ENCODE measurements around the gene ARG2.
"Not testable (repeated sequence)": the region's sequence is repeated elsewhere in the genome, so short reads cannot be mapped to it uniquely, and the experiment has no call there.

Gene ARG2

DNA sequence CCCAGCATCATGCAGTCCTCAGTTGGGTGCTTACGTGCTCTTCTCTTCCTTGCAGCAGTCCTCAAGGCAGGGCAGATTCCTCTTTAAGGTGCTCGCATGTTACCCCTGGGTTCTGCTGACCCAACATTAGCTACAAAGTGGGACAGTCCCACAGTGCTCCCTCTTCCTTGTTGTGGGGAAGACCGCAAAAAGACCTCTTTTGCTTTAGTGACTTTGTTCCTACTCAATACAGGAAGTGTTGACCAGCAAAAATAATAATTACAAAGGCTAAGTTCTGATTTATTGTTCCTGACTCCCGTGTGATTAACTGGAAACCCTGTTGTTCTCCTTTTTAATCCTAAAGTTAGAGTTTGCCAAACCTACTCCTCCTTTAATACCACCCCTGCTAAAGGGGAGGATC, 33.4 kb upstream of the ARG2 start:
- no peak for DNase-seq

DNA sequence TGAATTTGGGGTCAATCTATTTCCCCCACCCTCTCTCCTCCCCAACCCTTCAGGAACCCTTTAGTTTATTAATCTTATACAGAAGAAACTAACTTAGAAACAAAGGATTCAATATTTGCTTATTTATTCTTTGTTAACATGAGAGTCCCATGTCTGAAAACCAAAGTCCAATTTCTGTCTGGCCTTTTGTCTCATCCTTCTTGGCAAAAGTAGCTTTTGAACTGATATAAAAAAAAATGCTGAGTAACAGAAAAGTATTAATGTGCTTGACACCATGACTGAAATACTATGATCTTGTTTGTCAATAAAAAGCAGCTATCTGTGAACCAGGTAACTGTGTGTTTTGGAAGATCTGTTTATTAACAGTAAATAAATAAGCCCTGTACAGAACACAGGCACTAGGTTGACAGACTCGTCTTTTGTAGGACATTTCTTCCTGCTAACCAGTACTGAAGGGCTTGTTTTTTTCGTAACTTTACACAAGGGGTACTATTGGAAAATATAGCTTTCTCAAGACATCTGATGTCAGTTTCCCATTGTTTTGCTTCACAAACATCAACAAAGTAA, 30.4 kb upstream of the ARG2 start:
- DNase-seq, result no peak

DNA sequence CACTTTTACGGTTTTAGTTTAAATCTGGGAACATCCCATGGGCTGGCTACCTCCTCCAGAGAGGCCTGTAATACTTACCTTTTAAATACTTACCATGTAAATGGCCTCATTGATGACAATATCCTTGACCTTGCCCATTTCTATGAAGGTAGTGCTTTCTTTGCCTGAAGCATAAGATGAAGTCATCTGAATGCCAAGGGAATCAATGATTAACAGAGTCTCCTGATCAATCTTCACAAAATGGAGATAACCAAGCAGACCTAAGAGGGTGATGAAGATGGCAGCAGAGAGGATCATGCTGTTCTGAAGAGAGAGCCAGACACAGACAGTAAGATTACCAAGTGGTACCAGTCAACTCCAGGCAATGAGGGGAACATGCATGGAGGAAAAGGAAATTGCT, 26.1 kb upstream of the ARG2 start:
- not testable (repeated sequence) for DNase-seq

GRCh38 chr14:67595392-67595791, 24.3 kb upstream of the ARG2 start:
- no peak for DNase-seq

DNA sequence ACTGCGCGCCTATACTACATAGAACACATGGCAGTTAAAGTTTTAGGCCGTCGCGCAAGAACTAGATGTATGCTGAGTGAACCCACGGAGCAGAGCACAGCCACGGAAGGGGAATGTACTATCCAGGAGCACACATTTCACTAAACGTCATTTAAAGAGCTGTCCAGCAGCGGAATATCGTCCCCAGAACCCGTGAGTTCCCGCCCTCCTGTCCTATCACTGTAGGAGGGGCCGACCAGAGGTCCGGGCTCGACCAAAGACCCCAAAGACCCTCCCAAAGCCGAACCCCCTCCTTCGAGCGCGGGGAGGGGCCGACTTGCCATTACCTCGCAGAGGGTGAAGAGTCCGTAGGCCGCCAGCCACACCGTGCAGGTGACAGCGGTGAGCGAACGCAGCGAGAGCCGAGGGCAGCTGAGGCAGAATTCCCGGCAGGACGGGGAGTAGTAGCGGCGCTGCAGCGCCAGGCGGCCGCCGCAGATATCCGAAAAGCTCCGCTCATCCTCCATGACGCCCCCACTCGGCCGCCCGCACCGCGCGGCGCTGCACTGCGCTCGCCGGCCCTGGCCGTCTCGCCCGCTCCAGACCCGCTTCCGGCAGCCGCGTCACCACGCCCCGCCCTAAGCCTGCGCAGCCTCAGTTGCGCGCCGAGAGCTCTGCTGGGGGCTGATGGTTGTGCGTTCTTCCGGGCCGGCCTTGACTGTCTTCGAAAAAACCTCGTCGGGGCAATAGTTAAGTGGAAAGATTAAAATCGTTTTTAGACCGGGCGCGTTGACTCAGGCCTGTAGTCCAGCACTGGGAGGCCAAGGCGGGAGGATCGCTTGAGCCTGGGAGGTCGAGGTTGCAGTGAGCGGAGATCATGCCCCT, 19.8 kb upstream of the ARG2 start, which contains the start of gene PIGH:
Gene PIGH, minus strand, starts transcription at position 571 of the 864 bp plus-strand sequence. Its CDS starts 65 bp downstream, at position 506.
- peak; percentile 80 for DNase-seq

DNA sequence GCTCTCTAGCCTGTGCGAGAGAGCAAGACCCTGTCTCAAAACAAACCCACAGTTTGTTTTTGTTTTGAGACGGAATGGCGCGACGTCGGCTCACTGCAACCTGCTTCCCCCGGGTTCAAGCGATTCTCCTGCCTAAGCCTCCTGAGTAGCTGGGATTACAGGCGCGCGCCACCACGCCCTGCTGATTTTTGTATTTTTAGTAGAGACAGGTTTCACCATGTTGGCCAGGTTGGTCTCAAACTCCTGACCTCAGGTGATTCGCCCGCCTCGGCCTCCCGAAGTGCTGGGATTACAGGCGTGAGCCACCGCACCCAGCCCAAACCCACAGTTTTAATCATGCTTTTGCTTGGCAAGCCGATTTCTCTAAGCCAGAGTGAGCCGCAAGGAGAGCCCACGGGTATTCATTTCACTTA, 19.2 kb upstream of the ARG2 start:
- not testable (repeated sequence) for DNase-seq

DNA sequence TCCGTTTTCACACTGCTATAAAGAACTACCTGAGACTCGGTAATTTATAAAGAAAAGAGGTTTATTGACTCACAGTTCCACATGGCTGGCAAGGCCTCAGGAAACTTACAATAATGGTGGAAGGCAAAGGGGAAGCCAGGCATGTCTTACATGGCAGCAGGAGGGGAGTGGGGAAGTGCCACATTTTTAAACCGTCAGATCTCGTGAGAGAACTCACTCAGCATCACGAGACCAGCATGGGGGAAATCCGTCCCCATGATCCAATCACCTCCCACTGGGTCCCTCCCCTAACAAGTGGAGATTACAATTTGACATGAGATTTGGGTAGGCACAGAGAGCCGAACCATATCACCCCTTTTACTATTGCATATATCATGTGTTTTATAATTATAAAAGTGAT, 17.6 kb upstream of the ARG2 start:
- DNase-seq, result no peak

- DNase-seq, result no peak
Observed at GRCh38 chr14:67602995-67603545, 16.6 kb upstream of the ARG2 start.

DNA sequence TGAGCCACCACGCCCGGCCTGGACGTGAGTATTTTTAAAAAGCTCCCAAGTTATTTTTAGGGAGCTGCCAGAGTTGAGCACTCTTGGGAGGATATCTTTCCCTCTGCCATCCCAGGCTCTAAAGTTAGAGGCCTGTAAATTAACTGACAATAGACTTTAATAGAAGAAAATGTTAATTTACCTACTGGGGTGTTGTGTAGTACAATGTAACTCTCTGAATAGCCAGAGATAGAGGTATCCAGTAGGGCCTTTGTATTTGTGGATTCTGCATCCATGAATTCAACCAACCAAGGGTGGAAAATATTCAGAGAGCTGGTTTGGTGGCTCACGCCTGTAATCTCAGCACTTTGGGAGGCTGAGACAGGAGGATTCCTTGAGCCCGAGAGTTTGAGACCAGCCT, 12.1 kb upstream of the ARG2 start:
- no peak for DNase-seq

DNA sequence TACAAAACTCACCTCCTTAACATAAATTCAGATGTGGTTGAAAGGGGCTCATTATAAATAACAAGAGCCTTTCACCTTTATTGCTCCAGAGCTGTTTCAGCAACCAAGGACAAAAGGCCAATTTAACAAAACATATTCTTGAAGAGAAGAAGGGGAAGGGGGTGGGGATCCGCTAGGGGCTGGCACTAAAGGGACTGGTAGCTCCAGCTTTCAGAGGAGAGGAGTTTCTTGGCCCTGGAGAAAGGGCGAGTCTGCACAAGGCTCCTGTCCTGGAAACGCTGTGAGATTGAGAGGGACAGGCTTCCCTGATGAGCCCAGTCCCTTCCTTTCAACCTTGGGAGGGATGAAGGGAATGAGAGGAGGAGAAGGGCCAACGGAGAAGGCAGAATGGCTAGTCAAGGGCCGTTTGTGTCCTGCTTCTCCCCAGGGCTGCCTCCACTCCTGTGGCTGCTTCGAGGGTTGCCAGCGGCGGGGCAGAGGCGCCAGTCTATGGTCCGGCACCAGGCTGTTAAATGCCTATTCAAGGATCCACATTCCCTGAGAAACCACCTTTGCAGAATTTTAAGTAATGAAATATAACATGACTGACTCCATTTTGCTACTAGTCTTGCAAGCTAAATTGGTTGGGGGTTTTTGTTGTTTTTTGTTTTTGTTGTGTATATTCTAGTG, 9.9 kb upstream of the ARG2 start:
- no peak for DNase-seq

DNA sequence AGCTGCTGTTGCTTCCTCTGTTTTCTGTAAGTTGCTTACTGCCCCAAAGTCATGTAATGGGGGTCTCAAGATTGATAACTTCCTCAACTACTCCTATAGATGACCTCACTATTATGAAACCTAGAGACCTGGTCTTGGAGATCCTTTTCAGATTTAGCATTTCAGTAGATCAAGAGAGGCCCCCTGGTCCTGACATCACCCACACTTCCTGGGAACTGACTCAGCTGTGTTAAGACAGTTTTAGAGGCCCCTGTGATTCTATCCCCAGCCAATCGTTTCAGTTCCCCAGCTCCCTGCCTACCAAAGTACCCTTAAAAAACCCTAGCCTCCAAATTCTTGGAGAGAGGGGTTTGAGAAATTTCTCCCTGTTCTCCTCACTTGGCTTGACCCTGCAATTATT, 9.2 kb upstream of the ARG2 start:
- DNase-seq, result no peak

GRCh38 chr14:67618617-67619063, 1.1 kb upstream of the ARG2 start:
- peak; percentile 56 for DNase-seq

- no peak for DNase-seq
Observed at GRCh38 chr14:67620217-67620785, 581 bp downstream of the ARG2 start.

DNA sequence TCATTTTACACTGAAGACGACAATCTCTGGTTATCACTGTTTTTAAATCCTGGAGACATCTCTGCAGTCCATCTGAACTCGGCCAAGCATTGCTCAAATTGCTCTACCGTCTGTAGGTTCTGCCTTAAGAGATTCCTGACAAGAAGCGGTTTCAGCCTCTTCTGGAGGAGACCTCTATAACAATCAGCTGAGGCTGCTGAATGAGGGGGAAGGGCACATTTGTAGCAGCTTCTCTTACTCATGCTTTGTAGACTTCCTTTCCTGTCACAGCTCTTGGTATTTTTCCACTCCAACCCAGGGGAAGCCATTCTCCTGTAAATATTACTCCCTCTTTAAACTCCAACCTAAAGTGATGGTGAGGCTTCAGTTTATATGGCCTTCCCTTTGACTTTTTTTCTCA, 3.0 kb downstream of the ARG2 start:
- peak; percentile 54 for DNase-seq

DNA sequence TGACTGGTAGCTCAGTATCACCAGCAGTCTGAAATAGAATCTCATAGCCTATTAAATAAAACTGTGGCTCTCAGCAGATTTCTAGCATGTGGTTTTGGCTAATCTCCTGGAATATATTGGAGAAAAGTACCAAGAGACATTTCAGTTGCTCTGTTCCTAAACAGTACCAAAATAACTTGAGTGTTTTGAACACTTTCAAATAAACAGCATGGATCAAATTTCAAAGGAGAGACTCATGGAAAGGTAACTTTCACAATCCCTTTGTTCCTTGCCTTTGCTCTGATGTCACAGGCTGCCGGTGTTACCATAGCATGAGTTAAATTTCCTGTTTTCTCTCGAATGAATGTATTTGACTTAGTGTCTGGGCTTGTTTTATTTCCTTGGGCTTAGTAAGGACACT, 3.4 kb downstream of the ARG2 start:
- DNase-seq, result no peak

GRCh38 chr14:67626131-67626530, 6.4 kb downstream of the ARG2 start:
- DNase-seq, result not testable (repeated sequence)

DNA sequence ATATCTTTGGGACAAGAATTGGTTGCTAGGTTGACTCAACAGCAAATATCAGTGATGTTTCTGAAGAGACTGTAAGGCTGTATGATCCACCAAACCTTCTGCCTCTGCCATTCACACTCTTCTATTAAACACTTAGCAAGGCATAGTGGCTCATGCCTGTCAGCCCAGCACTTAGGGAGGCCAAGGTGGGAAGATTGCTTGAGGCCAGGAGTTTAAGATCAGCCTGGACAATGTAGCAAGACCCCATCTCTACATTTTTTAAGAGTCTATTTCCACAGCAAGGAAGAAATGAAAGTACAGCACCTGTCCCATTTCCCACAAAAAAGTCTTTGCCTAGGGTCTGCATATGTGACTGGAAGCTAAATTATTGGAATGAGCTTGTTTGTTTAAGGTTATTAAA, 7.8 kb downstream of the ARG2 start:
- DNase-seq, result no peak

- DNase-seq, result no peak
Observed at GRCh38 chr14:67630186-67630585, 10.5 kb downstream of the ARG2 start.

GRCh38 chr14:67630938-67631337, 11.2 kb downstream of the ARG2 start:
- no peak for DNase-seq

DNA sequence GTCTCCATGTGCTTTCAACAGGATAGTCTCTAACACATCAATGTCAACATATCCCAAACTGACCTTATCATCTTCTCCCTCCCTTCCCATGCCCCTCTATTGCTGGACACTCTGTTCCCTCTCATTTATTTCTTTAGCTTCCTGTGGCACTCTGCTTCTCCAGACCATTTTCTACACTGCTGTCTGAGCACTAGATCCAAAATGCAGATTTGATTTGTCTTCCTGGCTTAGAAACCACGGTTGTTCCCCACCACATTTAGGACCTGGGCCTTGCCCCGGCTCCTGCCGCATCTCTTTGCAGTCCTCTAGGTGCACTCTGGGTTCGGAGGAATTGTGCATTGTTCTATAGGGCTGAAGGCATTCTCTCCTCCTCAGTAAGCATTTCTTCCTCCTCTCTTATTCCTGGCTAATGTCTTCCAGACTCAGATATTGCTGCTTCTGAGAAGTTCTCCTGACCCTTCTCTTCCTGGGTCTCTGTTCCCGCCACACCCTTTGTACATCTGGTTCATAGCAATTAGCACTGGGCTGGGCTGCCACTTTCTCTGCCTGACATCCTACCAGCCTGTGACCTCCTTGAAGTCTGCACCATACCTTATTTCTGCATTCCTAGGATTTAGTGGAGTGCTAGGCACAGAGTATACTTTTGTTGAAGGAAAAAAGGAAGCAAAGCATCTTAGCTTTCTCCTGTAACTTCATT, 13.9 kb downstream of the ARG2 start:
- no peak for DNase-seq

DNA sequence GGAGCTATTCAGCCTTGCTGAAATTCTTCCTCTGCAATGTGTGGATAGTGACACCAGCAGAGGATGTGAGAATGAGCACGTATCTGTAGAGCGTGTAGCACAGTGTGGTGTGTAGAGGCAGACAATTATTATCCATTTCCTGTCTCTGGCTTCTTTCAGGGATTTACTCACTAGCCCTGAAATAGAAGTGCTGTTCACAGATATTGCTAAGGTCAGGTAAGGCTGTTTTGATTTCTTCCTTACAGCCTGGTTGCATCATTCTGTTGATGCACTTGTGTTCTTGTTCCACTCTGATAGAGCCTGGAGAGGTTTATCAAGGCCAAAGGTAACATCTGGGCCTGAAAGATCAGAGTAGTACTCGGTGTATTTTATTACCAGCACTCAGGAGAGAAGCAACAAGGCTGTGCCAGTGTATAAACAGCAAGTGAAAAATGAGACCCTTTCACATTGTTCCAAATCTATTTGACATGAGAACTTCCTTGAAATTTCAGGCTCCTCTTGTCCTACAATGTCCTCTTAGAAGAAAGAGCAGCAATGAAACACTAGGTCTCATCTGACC, 16.7 kb downstream of the ARG2 start:
- DNase-seq, result no peak

DNA sequence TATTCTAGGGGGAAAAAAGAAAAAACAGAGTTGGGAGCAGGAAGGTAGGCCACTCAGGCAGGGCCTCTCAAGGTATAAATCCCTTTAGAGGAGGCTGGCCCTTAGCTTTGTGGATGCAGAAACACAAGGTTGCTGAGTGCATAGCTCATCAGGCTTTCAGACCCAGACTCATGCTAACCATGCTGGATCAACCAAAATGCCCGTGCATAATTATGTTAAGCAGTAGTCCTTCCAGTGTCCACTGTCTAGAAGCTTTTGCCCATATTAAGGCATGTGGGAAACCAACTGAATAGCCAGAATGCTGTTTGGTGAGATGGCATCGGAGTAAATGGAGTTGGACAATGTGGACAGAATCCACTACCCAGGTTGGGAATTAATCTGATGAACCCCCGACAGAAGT, 18.9 kb downstream of the ARG2 start:
- DNase-seq, result no peak
